Esophagus (tissue), 2 donors: ENCODE data around the gene DKKL1. TPM values are rescaled to one million over a fixed set of nuclear protein-coding genes. Genes with fewer than 3 reads are reported as not detected.

Experiments
- H3K27ac ChIP-seq, 2 donors: one replicate each; pipeline ENCODE4 v1.5.1; 2013; ENCODE audit warnings: low read depth in 2 of 2, mild to moderate bottlenecking in 2 of 2, inconsistent platforms in 1 of 2, low read length in 1 of 2, moderate library complexity in 1 of 2
- H3K27me3 ChIP-seq, 2 donors: one replicate each; pipeline ENCODE4 v1.6.1; 2013; ENCODE audit warnings: low read length in 2 of 2, control low read depth in 1 of 2, mild to moderate bottlenecking in 1 of 2; ENCODE audit not compliant: insufficient read depth in 2 of 2, control insufficient read depth in 1 of 2
- H3K36me3 ChIP-seq, 2 donors: one replicate each; pipeline ENCODE4 v1.6.1; 2013; ENCODE audit warnings: low read length in 1 of 2; ENCODE audit not compliant: control insufficient read depth in 2 of 2, insufficient read depth in 2 of 2
- H3K4me1 ChIP-seq, 2 donors: one replicate each; pipeline ENCODE4 v1.6.1; 2013; ENCODE audit warnings: low read length in 1 of 2; ENCODE audit not compliant: control insufficient read depth in 2 of 2, insufficient read depth in 2 of 2
- H3K4me3 ChIP-seq, 2 donors: one replicate each; pipeline ENCODE4 v1.5.1; 2013; ENCODE audit warnings: low read length in 2 of 2, mild to moderate bottlenecking in 2 of 2, low read depth in 1 of 2, moderate library complexity in 1 of 2
- H3K9me3 ChIP-seq, 2 donors: one replicate each; pipeline ENCODE4 v1.6.1; 2013; ENCODE audit warnings: mild to moderate bottlenecking in 2 of 2, low read depth in 1 of 2, low read length in 1 of 2, moderate library complexity in 1 of 2; ENCODE audit not compliant: control insufficient read depth in 2 of 2, insufficient read depth in 1 of 2
- WGBS, 2 donors: extraction: QIAGEN DNeasy Blood & Tissue Kit; methylation state at CpG; one replicate each; pipeline ENCODE4 v1.1.7; 2013; 5-methylcytosine and 5-hydroxymethylcytosine counted together
- polyA plus RNA-seq, 2 donors: library from polyadenylated mRNA; stranded (reverse); fragments of 200-250 nt; gene quantifications; one replicate each; pipeline ENCODE4 v1.2.3, GENCODE V29; 2013
- donor health status: healthy with polysubstance abuse.
- donor health status: Bipolar disorder and iron deficiency.

Gene DKKL1
- polyA plus RNA-seq, 2 donors, result 0.07 TPM; not detected in 1

DNA sequence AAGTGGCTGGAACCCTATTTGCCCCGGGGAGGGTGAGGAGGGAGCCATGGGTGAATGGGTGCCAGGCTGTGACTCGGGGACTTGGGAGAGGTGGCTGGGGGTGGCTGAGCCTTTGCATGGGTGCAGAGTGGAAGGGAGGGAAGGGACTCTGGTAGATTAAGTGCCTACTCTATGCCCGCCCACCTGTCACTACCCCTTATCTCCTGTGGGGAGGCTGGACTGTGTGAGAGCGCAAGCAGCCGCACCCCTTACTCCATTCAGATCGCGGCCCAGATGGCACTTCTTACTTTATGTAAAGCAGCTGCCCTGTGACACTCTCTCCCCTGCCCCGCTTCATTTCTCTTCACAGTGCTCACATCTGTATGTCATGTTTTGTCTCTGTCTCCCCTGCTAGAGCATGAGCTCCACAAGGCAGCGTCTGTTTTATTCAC, 27.3 kb downstream of the DKKL1 start:
- H3K27me3 ChIP-seq, result no peaks in the 10 kb centered on the region
- no peaks in the 10 kb centered on the region for H3K9me3 ChIP-seq
- H3K4me3 ChIP-seq, result no peak overlapping the region
- H3K36me3 ChIP-seq, result no peaks in the 10 kb centered on the region
- H3K27ac ChIP-seq, result no peak overlapping the region
- H3K4me1 ChIP-seq, result no peaks in the 10 kb centered on the region
- 50 to 52% methylated on average over 9 of the region's 9 CpGs for WGBS, 2 donors

- Histone ChIP-seq H3K27me3 (no peaks in the 10 kb centered on the region), H3K36me3 (no peaks in the 10 kb centered on the region), H3K27ac (no peak overlapping the region), H3K4me3 (no peak overlapping the region), H3K9me3 (no peaks in the 10 kb centered on the region), H3K4me1 (no peaks in the 10 kb centered on the region)
- WGBS, 2 donors, result 19 to 25% methylated on average over 13 to 14 of the region's 14 CpGs
These were observed 28.1 kb downstream of the DKKL1 start for GRCh38 chr19:49391581-49392399.

DNA sequence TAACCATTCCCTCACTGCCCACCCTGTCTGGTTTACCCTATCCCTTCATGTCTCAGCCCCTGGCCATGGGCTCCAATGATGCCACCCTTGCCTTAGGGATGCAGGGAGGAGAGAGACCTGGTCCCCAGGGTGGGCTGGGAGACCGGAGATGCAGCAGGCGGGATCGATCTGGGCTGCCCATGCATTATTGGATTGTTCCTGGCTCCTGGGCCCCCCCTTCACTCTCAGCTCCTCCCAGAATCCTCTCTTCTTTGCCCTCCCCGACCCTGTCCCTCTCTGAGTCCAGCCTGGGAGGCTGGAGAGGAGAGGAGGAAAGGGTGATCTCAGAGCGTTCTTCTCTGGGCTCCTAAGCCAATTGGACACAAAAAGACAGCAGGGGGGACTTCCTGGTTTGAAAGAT, 30.2 kb downstream of the DKKL1 start:
- Histone ChIP-seq H3K36me3 (no peaks in the 10 kb centered on the region), H3K27ac (no peak overlapping the region), H3K27me3 (no peaks in the 10 kb centered on the region), H3K9me3 (no peaks in the 10 kb centered on the region), H3K4me1 (no peaks in the 10 kb centered on the region), H3K4me3 (no peak overlapping the region)
- 65 to 69% methylated on average over 5 of the region's 5 CpGs for WGBS, 2 donors

DNA sequence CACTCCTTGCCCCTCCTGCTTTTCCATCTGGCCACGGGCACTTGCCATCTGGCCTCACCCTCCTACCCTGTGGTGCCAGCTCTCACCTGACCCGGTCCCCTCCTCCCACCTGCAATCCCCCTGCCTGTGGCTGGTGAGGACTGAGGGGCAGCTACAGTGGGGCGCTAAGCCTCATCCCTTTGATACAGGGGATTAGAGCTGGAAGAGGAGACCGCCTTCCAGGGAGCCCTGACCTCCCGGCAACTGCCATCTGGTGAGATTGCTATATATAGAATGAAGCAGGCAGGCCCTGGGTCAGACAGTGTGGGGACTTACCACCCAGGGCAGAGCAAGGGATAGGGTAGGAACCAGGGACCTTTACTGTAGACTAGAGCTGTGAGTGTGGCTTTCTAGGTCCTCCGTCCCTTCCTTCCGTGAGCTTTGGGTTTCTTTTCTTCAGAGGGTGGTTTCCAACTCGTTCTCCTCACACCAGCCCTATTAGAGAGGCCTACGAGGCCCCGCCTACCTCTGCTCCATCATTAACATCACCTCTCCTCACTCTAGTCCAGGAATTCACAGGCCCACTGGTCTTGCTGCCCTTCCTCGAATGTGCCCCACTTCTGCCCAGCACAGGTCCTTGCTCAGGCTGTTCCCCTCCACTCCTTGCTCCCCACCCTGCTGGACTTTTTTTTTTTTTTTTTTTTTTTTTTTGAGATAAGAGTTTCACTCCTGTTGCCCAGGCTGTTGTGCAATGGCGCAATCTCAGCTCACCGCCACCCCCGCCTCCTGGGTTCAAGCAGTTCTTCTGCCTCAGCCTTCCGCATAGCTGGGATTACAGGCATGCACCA, 32.1 kb downstream of the DKKL1 start:
- Histone ChIP-seq H3K27ac (no peak overlapping the region), H3K4me3 (no peak overlapping the region), H3K4me1 (no peaks in the 10 kb centered on the region), H3K9me3 (no peaks in the 10 kb centered on the region), H3K36me3 (no peaks in the 10 kb centered on the region), H3K27me3 (no peaks in the 10 kb centered on the region)
- WGBS, 2 donors, result 73 to 81% methylated on average over 15 of the region's 15 CpGs

- H3K4me3 ChIP-seq, result no peak overlapping the region
- H3K9me3 ChIP-seq, result no peaks in the 10 kb centered on the region
- H3K36me3 ChIP-seq, result no peaks in the 10 kb centered on the region
- no peak overlapping the region for H3K27ac ChIP-seq
- no peaks in the 10 kb centered on the region for H3K27me3 ChIP-seq
- no peaks in the 10 kb centered on the region for H3K4me1 ChIP-seq
- 78 to 83% methylated on average over 8 of the region's 8 CpGs for WGBS, 2 donors
These were observed 33.2 kb downstream of the DKKL1 start for GRCh38 chr19:49396738-49397505.

- H3K27ac ChIP-seq, result no peak overlapping the region
- H3K9me3 ChIP-seq, result no peaks in the 10 kb centered on the region
- no peak overlapping the region for H3K4me3 ChIP-seq
- H3K4me1 ChIP-seq, result no peaks in the 10 kb centered on the region
- H3K27me3 ChIP-seq, result no peaks in the 10 kb centered on the region
- WGBS, 2 donors, result 62 to 69% methylated on average over 10 to 11 of the region's 11 CpGs
- H3K36me3 ChIP-seq, result no peaks in the 10 kb centered on the region
These were observed 34.4 kb downstream of the DKKL1 start for GRCh38 chr19:49398001-49398615.

- H3K27me3 ChIP-seq, result no peaks in the 10 kb centered on the region
- no peaks in the 10 kb centered on the region for H3K9me3 ChIP-seq
- H3K36me3 ChIP-seq, result no peaks in the 10 kb centered on the region
- WGBS, 2 donors, result 87% methylated on average over 6 of the region's 6 CpGs
- no peak overlapping the region for H3K4me3 ChIP-seq
- H3K4me1 ChIP-seq, result no peaks in the 10 kb centered on the region
- no peak overlapping the region for H3K27ac ChIP-seq
These were observed 35.3 kb downstream of the DKKL1 start for GRCh38 chr19:49398931-49399330.

- Histone ChIP-seq H3K4me1 (no peaks in the 10 kb centered on the region), H3K27me3 (no peaks in the 10 kb centered on the region), H3K27ac (no peak overlapping the region), H3K36me3 (no peaks in the 10 kb centered on the region), H3K4me3 (no peak overlapping the region), H3K9me3 (no peaks in the 10 kb centered on the region)
- 84 to 85% methylated on average over 6 of the region's 6 CpGs for WGBS, 2 donors
These were observed 36.4 kb downstream of the DKKL1 start for GRCh38 chr19:49400029-49400428.
